HG03045 (cell line): ENCODE measurements around the gene HES4.
"Not testable (repeated sequence)": the region's sequence is repeated elsewhere in the genome, so short reads cannot be mapped to it uniquely, and the experiment has no call there.

Experiments
- ATAC-seq: cut with Tn5 transposase; IDR thresholded peaks from one replicate; pipeline ENCODE4 v1.9.1; 2021; ENCODE audit warnings: mild to moderate bottlenecking, moderate library complexity; ENCODE audit not compliant: unreplicated experiment

HES4 gene

GRCh38 chr1:1000357-1001056, 610 bp upstream of the HES4 start:
- ATAC-seq = peak; percentile 23

- ATAC-seq = no peak
Observed at GRCh38 chr1:998995-999724, 737 bp downstream of the HES4 start.

- no peak for ATAC-seq
Observed at GRCh38 chr1:998745-998994, 1.2 kb downstream of the HES4 start.

GRCh38 chr1:997993-998744, 1.7 kb downstream of the HES4 start:
- no peak for ATAC-seq

GRCh38 chr1:997713-997992, 2.2 kb downstream of the HES4 start:
- no peak for ATAC-seq

- no peak for ATAC-seq
Observed at GRCh38 chr1:996851-997712, 2.8 kb downstream of the HES4 start.

GRCh38 chr1:995665-996633, 3.9 kb downstream of the HES4 start:
- ATAC-seq = no peak

GRCh38 chr1:994546-994945, 5.4 kb downstream of the HES4 start:
- not testable (repeated sequence) for ATAC-seq

GRCh38 chr1:993379-993995, 6.4 kb downstream of the HES4 start:
- no peak for ATAC-seq

GRCh38 chr1:992362-992761, 7.5 kb downstream of the HES4 start:
- no peak for ATAC-seq

GRCh38 chr1:991895-992294, 8.0 kb downstream of the HES4 start:
- no peak for ATAC-seq

- not testable (repeated sequence) for ATAC-seq
Observed at GRCh38 chr1:991275-991674, 8.6 kb downstream of the HES4 start.

GRCh38 chr1:988061-988460, 11.8 kb downstream of the HES4 start:
- not testable (repeated sequence) for ATAC-seq

GRCh38 chr1:985126-985525, 14.8 kb downstream of the HES4 start:
- no peak for ATAC-seq

GRCh38 chr1:984476-984814, 15.5 kb downstream of the HES4 start:
- no peak for ATAC-seq

GRCh38 chr1:983798-984475, 16.0 kb downstream of the HES4 start:
- ATAC-seq = no peak

GRCh38 chr1:982765-983436, 17.0 kb downstream of the HES4 start:
- no peak for ATAC-seq

- ATAC-seq = no peak
Observed at GRCh38 chr1:981955-982558, 17.8 kb downstream of the HES4 start, which contains the start of gene PERM1. TSS of gene PERM1 (minus strand) at chr1:982093. CDS start at chr1:981029, 1,064 bp downstream.
